GM12878 (cell line): ENCODE measurements around the gene SLAMF9. TPM values are rescaled to one million over a fixed set of nuclear protein-coding genes. Genes with fewer than 3 reads are reported as not detected.

ENCODE experiments used
- BCL11A ChIP-seq: IDR thresholded peaks from 2 replicates; pipeline ENCODE4 v1.6.1; 2011; ENCODE audit warnings: low read depth, low read length
- BHLHE40 ChIP-seq, 2 experiments: fragments of 450-650 bp in 1 of 2; IDR thresholded peaks; 2 replicates each; pipeline ENCODE4 v1.6.1; 2011 to 2017; ENCODE audit warnings: low read depth in 2 of 2, borderline replicate concordance in 1 of 2, improper control_type of control experiment in 1 of 2, low read length in 1 of 2, mild to moderate bottlenecking in 1 of 2
- EGR1 ChIP-seq, 2 experiments: IDR thresholded peaks; 1 replicate in 1 of 2; 2 replicates in 1 of 2; pipeline ENCODE4 v1.6.1; 2011 to 2012; ENCODE audit warnings: low read depth in 2 of 2, low read length in 2 of 2, borderline replicate concordance in 1 of 2, mild to moderate bottlenecking in 1 of 2, moderate library complexity in 1 of 2
- POLR2AphosphoS2 ChIP-seq: IDR thresholded peaks from 2 replicates; pipeline ENCODE4 v1.6.1; 2011; ENCODE audit warnings: low read depth, mild to moderate bottlenecking, low read length, improper control_type of control experiment, moderate library complexity
- polyA plus RNA-seq, 11 experiments: library from polyadenylated mRNA; depleted of rRNA in 4 of 11; unstranded in 6 of 11; stranded (reverse) in 5 of 11; fragments of >200 nt; fragmentation: Nextera tagmentation in 4 of 11; fragmentation: Illumina TruSeq in 1 of 11; extraction: Ambion mirVana in 4 of 11; extraction: Trizol in 1 of 11; gene quantifications; 1 replicate in 1 of 11; 2 replicates in 10 of 11; pipeline versions ENCODE4 v1.2.1 to v1.2.3, GENCODE V29; 2011 to 2016; ENCODE audit warnings: inconsistent platforms in 2 of 11, missing spikeins in 2 of 11, low read depth in 1 of 11
- total RNA-seq, 4 experiments: library from RNA; depleted of rRNA in 3 of 4; stranded (reverse); fragments of >200 nt in 3 of 4; fragmentation: Illumina TruSeq in 1 of 4; extraction: Trizol in 1 of 4; gene quantifications; 2 replicates each; pipeline versions ENCODE4 v1.2.1 to v1.2.3, GENCODE V29; 2013 to 2021
- TF ChIP-seq, protein P1 (sequence below): fragments of 450-650 bp; IDR thresholded peaks from 2 replicates; pipeline ENCODE4 v1.6.1; 2017; ENCODE audit warnings: borderline replicate concordance
- TF ChIP-seq, protein P2 (sequence below), 3 experiments: IDR thresholded peaks in 2 of 3; conservative IDR thresholded peaks in 1 of 3; 2 replicates each; pipeline ENCODE4 v1.5.1; 2011; ENCODE audit warnings: low read depth in 3 of 3, low read length in 3 of 3, mild to moderate bottlenecking in 3 of 3, control low read depth in 2 of 3, moderate library complexity in 2 of 3, inconsistent platforms in 1 of 3, mixed read lengths in 1 of 3; ENCODE audit not compliant: control insufficient read depth in 2 of 3, insufficient read depth in 1 of 3; ENCODE audit errors: extremely low read depth in 1 of 3

SLAMF9 gene
- total and polyA plus RNA-seq, 10 of the 15 experiments (the other 5 are each of a cell fraction or from before 2014, with no cell fraction given), result not detected

DNA sequence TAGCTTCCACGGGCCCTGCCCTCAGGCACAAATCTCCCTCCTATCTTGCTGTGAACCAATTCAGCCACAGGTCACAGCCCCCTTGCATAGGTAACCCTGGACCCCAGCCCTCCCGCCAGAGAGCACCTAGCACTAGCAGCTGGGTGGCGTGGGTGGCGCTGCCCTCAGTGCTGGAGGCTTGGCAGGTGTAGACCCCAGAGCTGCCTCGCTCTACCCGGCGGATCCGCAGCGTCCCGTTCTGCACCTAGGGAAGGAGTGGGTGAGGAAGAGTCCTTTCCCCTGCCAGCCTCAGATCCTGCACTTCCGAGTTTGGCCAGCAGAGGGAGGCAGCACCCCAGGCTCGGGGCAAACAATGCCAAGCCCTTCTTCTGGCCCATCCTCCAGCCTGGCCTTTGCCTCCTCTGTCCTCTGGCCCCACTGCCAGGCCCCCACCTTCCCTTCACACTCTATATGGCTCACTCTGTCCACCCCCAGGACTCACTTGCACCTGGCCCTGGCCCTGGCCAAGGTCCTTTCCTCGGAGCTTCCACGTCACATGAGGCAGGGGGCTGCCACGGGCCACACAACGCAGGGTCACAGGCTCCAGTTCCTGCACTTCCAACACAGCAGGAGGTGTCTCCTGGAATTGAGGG, 17.6 kb downstream of the SLAMF9 start (continued):
- TF ChIP-seq, protein P1, sequence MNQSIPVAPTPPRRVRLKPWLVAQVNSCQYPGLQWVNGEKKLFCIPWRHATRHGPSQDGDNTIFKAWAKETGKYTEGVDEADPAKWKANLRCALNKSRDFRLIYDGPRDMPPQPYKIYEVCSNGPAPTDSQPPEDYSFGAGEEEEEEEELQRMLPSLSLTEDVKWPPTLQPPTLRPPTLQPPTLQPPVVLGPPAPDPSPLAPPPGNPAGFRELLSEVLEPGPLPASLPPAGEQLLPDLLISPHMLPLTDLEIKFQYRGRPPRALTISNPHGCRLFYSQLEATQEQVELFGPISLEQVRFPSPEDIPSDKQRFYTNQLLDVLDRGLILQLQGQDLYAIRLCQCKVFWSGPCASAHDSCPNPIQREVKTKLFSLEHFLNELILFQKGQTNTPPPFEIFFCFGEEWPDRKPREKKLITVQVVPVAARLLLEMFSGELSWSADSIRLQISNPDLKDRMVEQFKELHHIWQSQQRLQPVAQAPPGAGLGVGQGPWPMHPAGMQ, result no peak
- no peak for TF ChIP-seq POLR2AphosphoS2
- 0 out of 3 replicates have a peak, but pooled peaks of 1 of the 2 experiments have one; percentile 36 for TF ChIP-seq EGR1 (IDR thresholded peaks at IDR 0.05; ENCODE audit: borderline replicate concordance in 1 of 2, low read depth in 2 of 2, low read length in 2 of 2)
- TF ChIP-seq BHLHE40 (IDR thresholded peaks at IDR 0.05; ENCODE audit: borderline replicate concordance in 1 of 2, low read depth in 2 of 2, low read length in 1 of 2), result 0 out of 4 replicates have a peak, but pooled peaks of 1 of the 2 experiments have one; percentile 7
- TF ChIP-seq BCL11A, result 0 out of 2 replicates have a peak, but pooled peaks have one; percentile 6
- TF ChIP-seq, protein P2, sequence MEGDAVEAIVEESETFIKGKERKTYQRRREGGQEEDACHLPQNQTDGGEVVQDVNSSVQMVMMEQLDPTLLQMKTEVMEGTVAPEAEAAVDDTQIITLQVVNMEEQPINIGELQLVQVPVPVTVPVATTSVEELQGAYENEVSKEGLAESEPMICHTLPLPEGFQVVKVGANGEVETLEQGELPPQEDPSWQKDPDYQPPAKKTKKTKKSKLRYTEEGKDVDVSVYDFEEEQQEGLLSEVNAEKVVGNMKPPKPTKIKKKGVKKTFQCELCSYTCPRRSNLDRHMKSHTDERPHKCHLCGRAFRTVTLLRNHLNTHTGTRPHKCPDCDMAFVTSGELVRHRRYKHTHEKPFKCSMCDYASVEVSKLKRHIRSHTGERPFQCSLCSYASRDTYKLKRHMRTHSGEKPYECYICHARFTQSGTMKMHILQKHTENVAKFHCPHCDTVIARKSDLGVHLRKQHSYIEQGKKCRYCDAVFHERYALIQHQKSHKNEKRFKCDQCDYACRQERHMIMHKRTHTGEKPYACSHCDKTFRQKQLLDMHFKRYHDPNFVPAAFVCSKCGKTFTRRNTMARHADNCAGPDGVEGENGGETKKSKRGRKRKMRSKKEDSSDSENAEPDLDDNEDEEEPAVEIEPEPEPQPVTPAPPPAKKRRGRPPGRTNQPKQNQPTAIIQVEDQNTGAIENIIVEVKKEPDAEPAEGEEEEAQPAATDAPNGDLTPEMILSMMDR (IDR thresholded peaks at IDR 0.05 in 2 of 3, conservative IDR thresholded peaks at IDR 0.05 in 1 of 3; ENCODE audit: control insufficient read depth in 2 of 3, extremely low read depth in 1 of 3, insufficient read depth in 1 of 3, low read depth in 3 of 3, low read length in 3 of 3), result peak; percentile 98; a peak in 5 of 6 replicates
- TF ChIP-seq, all 136 proteins: peak for 14
